Vagina (tissue), 2 donors: ENCODE data around the gene FOXRED1. TPM values are rescaled to one million over a fixed set of nuclear protein-coding genes. Genes with fewer than 3 reads are reported as not detected.
"Not testable (repeated sequence)": the region's sequence is repeated elsewhere in the genome, so short reads cannot be mapped to it uniquely, and the experiment has no call there.

Experiments used
- DNase-seq, 2 donors: peaks; one replicate each; pipeline ENCODE4 v3.0.0-alpha.2; 2017; ENCODE audit errors: extremely low spot score in 2 of 2
- H3K27ac ChIP-seq: fragments of 200-600 bp; sonication (generic); one replicate; pipeline ENCODE4 v1.5.1; 2019
- H3K27me3 ChIP-seq: fragments of 200-600 bp; sonication (generic); one replicate; pipeline ENCODE4 v1.5.1; 2019
- H3K36me3 ChIP-seq, 2 donors: fragments of 200-600 bp; sonication (generic); one replicate each; pipeline ENCODE4 v1.5.1; 2017 to 2019
- H3K4me1 ChIP-seq: fragments of 200-600 bp; sonication (generic); one replicate; pipeline ENCODE4 v1.5.1; 2019
- H3K4me3 ChIP-seq, 2 donors: fragments of 200-600 bp; sonication (generic); 1 replicate in 1 of 2; 2 replicates in 1 of 2; pipeline ENCODE4 v1.5.1; 2016 to 2019
- H3K9me3 ChIP-seq: fragments of 200-600 bp; sonication (generic); one replicate; pipeline ENCODE4 v1.5.1; 2019
- POLR2A ChIP-seq, 2 donors: fragments of 450-650 bp; IDR thresholded peaks; one replicate each; pipeline ENCODE4 v1.6.1; 2017; ENCODE audit warnings: antibody characterized with exemption in 2 of 2, mild to moderate bottlenecking in 2 of 2, moderate library complexity in 2 of 2
- POLR2AphosphoS5 ChIP-seq, 2 donors: sonication (generic); formaldehyde crosslinking; IDR thresholded peaks; one replicate each; pipeline ENCODE4 v1.9.0; 2017; ENCODE audit warnings: antibody characterized with exemption in 2 of 2, mild to moderate bottlenecking in 2 of 2, low read depth in 1 of 2; ENCODE audit not compliant: insufficient read depth in 1 of 2
- intact Hi-C: fragments of 100-400 bp; cut with DNase I; formaldehyde crosslinking; loops from one replicate; pipeline ENCODE4 v1.15.1; 2023
- total RNA-seq: library from RNA; depleted of rRNA; stranded (reverse); fragments of >200 nt; gene quantifications from one replicate; pipeline ENCODE4 v1.2.3, GENCODE V29; 2016
- TF ChIP-seq, protein P1 (sequence below), 3 experiments: fragments of 450-650 bp in 2 of 3; fragments of 200-600 bp in 1 of 3; sonication (generic) in 1 of 3; IDR thresholded peaks; one replicate each; pipeline ENCODE4 v1.5.1; 2017 to 2019; ENCODE audit warnings: antibody characterized with exemption in 3 of 3, mild to moderate bottlenecking in 2 of 3, moderate library complexity in 2 of 3

The FOXRED1 gene
- total RNA-seq, 1 donor from 2014 or later, result 16.7 TPM

DNA sequence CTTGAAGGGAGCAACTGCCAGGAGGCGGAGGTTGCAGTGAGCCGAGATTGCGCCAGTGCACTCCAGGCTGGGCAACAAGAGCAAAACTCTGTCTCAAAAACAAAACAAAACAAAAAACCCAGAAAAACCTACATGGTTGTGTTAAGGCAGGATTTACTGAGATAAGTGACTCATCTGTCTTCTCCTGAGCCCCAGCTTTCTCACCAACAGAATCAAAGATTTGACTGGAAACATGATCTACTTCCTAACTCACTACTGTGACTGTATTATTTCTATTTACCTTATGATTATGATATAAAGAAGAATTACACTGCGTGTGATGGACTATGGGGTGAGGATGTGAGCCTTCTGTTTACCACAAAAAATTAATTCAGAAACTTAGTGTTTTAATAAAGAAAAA, 35.6 kb upstream of the FOXRED1 start:
- Histone ChIP-seq H3K9me3 (no peaks in the 10 kb centered on the region), H3K36me3 (peaks cover 0 to 13% of the 10 kb centered on the region in 2 donors), H3K27ac (no peak overlapping the region), H3K27me3 (no peaks in the 10 kb centered on the region), H3K4me1 (no peaks in the 10 kb centered on the region), H3K4me3 (no peak overlapping the region)
- intact Hi-C loops, result no loop called here
- no peak for TF ChIP-seq POLR2A (IDR thresholded peaks at IDR 0.05)
- TF ChIP-seq, protein P1, sequence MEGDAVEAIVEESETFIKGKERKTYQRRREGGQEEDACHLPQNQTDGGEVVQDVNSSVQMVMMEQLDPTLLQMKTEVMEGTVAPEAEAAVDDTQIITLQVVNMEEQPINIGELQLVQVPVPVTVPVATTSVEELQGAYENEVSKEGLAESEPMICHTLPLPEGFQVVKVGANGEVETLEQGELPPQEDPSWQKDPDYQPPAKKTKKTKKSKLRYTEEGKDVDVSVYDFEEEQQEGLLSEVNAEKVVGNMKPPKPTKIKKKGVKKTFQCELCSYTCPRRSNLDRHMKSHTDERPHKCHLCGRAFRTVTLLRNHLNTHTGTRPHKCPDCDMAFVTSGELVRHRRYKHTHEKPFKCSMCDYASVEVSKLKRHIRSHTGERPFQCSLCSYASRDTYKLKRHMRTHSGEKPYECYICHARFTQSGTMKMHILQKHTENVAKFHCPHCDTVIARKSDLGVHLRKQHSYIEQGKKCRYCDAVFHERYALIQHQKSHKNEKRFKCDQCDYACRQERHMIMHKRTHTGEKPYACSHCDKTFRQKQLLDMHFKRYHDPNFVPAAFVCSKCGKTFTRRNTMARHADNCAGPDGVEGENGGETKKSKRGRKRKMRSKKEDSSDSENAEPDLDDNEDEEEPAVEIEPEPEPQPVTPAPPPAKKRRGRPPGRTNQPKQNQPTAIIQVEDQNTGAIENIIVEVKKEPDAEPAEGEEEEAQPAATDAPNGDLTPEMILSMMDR (IDR thresholded peaks at IDR 0.05), result no peak
- TF ChIP-seq POLR2AphosphoS5 (IDR thresholded peaks at IDR 0.05; ENCODE audit: insufficient read depth in 1 of 2, low read depth in 1 of 2), result no peak
- no peak for DNase-seq

DNA sequence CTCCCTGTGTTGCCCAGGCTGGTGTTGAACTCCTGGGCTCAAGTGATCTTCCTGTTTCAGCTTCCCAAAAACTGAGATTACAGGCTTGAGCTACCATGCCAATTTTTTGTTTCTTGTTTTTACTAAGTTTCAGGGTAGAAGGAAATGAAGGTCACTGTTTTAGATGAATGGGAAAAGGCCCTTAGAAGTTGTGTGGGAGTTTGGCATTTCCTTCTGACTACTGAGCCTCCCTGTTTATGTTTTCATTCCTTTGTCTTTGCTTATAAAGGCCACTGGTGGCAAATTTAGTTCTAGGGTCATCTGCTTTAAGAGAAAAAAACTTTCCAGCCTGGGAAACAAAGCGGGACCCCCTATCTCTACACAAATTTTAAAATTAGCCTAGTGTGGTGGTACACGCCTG, 22.3 kb upstream of the FOXRED1 start:
- DNase-seq, result no peak
- TF ChIP-seq POLR2AphosphoS5 (IDR thresholded peaks at IDR 0.05; ENCODE audit: insufficient read depth in 1 of 2, low read depth in 1 of 2), result no peak
- TF ChIP-seq POLR2A (IDR thresholded peaks at IDR 0.05), result no peak
- TF ChIP-seq, protein P1 (IDR thresholded peaks at IDR 0.05), result no peak
- H3K9me3 ChIP-seq, result no peaks in the 10 kb centered on the region
- no peaks in the 10 kb centered on the region for H3K4me1 ChIP-seq
- intact Hi-C loops, result no loop called here
- H3K4me3 ChIP-seq, result no peak overlapping the region
- H3K27ac ChIP-seq, result no peak overlapping the region
- no peaks in the 10 kb centered on the region for H3K27me3 ChIP-seq
- peaks cover 0 to 21% of the 10 kb centered on the region in 2 donors for H3K36me3 ChIP-seq

DNA sequence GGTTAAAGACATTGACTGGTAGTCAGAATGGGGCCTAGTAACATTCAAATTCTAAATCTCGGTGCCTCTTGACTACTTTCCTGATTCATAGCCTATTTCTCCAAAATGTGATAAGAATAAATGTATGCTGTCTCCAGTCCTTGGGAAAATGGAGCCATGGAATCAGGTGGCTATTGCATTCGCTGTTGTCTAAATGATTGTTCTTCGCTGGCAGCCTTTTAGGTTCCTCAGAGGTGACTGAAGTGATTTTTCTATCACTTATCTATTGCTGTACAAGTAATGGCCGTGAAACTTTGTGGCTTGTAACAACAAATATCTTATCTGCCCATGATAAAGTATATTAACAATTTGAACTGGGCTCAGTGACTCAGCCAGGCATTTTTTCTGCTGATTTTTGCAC, 15.7 kb upstream of the FOXRED1 start:
- H3K27ac ChIP-seq, result no peak overlapping the region
- no peaks in the 10 kb centered on the region for H3K4me1 ChIP-seq
- no peaks in the 10 kb centered on the region for H3K36me3 ChIP-seq
- no peak overlapping the region for H3K4me3 ChIP-seq
- no peaks in the 10 kb centered on the region for H3K27me3 ChIP-seq
- TF ChIP-seq POLR2A (IDR thresholded peaks at IDR 0.05) (no peak), POLR2AphosphoS5 (IDR thresholded peaks at IDR 0.05; ENCODE audit: insufficient read depth in 1 of 2, low read depth in 1 of 2) (no peak)
- TF ChIP-seq, protein P1 (IDR thresholded peaks at IDR 0.05), result no peak
- no peak for DNase-seq
- no peaks in the 10 kb centered on the region for H3K9me3 ChIP-seq
- intact Hi-C loops, result no loop called here

DNA sequence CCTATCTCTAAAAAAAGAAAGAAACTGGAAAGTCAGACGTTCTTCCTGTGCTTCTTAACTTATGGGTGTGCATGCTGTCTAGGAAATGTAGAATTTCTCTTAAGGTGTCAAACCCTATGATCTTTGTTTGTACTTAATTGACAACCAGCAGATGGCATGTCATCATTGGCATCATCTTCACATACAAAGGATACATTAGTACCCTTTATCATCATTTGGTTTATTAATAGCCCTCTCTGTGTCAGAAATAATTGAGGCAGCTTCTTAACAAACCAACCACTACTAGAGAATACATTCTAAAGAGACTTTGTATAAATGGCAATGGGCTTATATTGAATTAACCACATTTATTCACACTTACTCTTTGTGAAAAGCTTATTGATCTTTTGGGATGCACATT, 14.1 kb upstream of the FOXRED1 start:
- TF ChIP-seq POLR2AphosphoS5 (IDR thresholded peaks at IDR 0.05; ENCODE audit: insufficient read depth in 1 of 2, low read depth in 1 of 2) (no peak), POLR2A (IDR thresholded peaks at IDR 0.05) (no peak)
- TF ChIP-seq, protein P1 (IDR thresholded peaks at IDR 0.05), result no peak
- H3K9me3 ChIP-seq, result no peaks in the 10 kb centered on the region
- no peaks in the 10 kb centered on the region for H3K36me3 ChIP-seq
- DNase-seq, result no peak
- no peaks in the 10 kb centered on the region for H3K27me3 ChIP-seq
- no peak overlapping the region for H3K4me3 ChIP-seq
- H3K4me1 ChIP-seq, result no peaks in the 10 kb centered on the region
- H3K27ac ChIP-seq, result no peak overlapping the region
- intact Hi-C loops, result no loop called here

DNA sequence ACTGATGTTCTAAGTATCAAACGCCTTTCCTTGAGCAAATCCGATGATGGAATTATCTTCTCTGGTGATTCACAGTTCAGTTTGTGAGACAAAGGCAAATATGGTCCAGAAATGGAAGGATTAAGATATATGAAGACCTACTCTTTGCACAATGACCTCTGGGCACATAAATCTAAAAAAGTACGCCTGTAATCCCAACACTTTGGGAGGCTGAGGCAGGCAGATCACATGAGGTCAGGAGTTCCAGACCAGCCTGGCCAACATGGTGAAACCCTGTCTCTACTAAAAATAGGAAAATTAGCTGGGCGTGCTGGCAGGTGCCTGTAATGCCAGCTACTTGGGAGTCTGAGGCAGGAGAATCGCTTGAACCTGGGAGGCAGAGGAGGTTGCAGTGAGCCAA, 13.4 kb upstream of the FOXRED1 start:
- H3K4me3 ChIP-seq, H3K27me3 ChIP-seq, H3K4me1 ChIP-seq, H3K9me3 ChIP-seq, DNase-seq, H3K27ac ChIP-seq, H3K36me3 ChIP-seq, intact Hi-C loops: not testable (repeated sequence)

DNA sequence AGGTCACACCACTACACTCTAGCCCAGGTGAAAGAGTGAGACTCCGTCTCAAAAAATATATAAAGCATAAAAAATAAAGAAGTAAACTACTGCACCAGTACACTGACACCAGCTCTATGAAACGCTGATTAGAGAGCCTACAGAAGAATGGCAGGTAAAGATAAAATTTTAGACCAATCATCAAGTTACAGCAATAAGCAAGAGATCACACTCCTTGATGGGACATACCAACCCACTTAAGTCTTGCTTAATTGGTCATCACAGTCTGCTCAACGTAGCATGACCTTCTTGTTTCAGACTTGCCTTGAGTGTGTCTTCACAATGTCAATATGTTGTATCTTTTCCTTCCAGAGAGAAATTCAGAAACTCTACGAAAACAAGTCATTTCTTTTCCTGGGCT, 12.7 kb upstream of the FOXRED1 start:
- Histone ChIP-seq H3K9me3 (no peaks in the 10 kb centered on the region), H3K4me1 (no peaks in the 10 kb centered on the region), H3K4me3 (no peak overlapping the region), H3K27me3 (no peaks in the 10 kb centered on the region), H3K27ac (no peak overlapping the region), H3K36me3 (no peaks in the 10 kb centered on the region)
- no peak for DNase-seq
- intact Hi-C loops, result no loop called here
- TF ChIP-seq, protein P1 (IDR thresholded peaks at IDR 0.05), result no peak
- TF ChIP-seq POLR2A (IDR thresholded peaks at IDR 0.05), result no peak
- no peak for TF ChIP-seq POLR2AphosphoS5 (IDR thresholded peaks at IDR 0.05; ENCODE audit: insufficient read depth in 1 of 2, low read depth in 1 of 2)
